A549 treated with ZK216348 at 1 μM for 4 hours (cell line): ENCODE data around the gene NELFE. TPM values are rescaled to one million over a fixed set of nuclear protein-coding genes. Genes with fewer than 3 reads are reported as not detected.

Experiments
- total RNA-seq: library from RNA; stranded (reverse); fragments of 200-300 nt; extraction: Qiagen RNA extraction; gene quantifications from 5 replicates; pipeline ENCODE4 v1.2.3, GENCODE V29; 2022; ENCODE audit warnings: low read depth

NELFE gene, protein sequence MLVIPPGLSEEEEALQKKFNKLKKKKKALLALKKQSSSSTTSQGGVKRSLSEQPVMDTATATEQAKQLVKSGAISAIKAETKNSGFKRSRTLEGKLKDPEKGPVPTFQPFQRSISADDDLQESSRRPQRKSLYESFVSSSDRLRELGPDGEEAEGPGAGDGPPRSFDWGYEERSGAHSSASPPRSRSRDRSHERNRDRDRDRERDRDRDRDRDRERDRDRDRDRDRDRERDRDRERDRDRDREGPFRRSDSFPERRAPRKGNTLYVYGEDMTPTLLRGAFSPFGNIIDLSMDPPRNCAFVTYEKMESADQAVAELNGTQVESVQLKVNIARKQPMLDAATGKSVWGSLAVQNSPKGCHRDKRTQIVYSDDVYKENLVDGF
- total RNA-seq: 75.5 to 91.9 TPM (median 81.9 TPM) in 5 replicates

DNA sequence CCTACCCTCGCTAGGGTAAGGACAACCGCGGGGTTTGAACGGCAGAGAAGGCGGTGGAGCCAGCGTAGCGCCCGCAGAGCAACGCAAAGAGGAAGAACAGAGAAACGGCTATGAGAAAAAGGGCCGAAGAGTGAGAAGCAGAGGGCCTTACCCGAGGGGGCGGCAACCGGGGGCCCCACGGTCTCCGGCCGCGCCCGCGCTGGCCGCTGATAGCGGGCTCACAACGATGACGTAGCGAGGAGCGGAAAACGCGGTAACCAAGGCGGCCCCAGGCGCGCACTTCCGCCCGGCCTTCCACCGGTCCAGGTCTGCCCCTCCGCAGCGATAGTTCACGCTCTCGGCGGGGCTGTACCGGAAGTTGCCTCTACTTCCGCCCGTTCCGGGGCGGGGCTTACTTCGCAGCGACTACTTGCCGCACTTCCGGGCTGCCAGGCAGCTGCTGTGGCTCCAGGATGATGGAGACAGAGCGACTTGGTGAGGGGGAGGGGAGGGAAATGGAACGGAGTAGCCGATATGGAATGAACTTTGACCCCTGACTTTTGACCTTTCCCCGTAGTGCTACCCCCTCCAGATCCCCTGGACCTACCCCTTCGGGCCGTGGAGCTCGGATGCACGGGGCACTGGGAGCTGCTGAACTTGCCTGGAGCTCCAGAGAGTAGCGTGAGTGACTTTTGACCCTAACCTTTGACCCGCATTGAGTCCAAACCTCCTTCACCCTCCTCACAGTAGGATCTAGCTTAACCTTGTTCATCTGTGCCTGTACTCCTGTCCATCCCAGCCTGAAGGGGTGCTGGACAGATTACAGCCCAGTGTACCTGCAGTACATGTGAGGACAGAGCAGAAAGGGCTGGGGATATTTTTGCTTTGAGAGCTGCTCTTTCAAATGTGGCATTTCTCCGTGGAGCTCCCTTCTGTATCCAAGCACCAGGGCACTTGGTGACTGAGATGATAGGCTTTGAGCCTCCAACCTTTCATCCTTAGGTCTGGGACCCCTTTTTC lies at the start of gene NELFE, which contains the start of gene SKIC2:
Gene NELFE, minus strand, starts transcription at position 231 of the 999 bp plus-strand sequence. CDS start 525 bp downstream, outside the sequence.
Gene SKIC2, plus strand, starts transcription at position 435 of the 999 bp plus-strand sequence. Its CDS starts 18 bp downstream, at position 453.

GRCh38 chr6:31981744-31982143 lies 23.0 kb upstream of the NELFE start, which contains the start of gene C4A:
Gene C4A, plus strand, starts transcription at chr6:31982057. Its CDS starts 51 bp downstream, at chr6:31982108.

GRCh38 chr6:31971993-31972708 lies 13.4 kb upstream of the NELFE start, which contains the start of gene DXO:
Gene DXO, minus strand, starts transcription at chr6:31972138. Its CDS starts 463 bp downstream, at chr6:31971675.

GRCh38 chr6:31945507-31946369 lies 13.0 kb downstream of the NELFE start, which contains the start of gene CFB:
Gene CFB, plus strand, starts transcription at chr6:31946095. Its CDS starts 127 bp downstream, at chr6:31946222.

DNA sequence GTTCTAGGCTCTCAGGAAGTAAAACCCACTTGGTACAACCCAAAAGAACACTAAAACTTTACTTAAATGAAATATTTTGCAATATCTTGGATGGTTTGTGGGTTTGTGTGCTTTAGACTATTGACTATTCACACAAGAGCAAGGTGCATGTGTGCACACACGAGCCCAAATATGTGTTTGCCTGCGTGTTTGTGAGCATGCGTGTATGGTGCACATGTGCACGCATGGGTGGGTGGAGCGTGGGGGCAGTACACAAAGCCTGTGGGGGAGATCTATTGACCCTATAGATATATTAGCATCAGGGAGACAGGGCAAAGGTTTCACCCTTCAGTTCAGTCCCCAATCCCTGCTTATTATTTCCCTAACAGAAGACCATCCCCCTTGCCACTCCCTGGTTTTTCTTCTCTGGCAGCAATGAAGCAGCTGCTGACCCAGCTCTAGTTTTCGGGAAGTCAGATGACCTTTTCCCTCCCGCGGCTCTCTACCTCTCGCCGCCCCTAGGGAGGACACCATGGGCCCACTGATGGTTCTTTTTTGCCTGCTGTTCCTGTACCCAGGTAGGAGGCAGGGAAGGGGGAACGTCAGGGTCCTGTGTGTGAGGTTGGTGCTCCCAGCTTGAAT lies 31.4 kb downstream of the NELFE start, which contains the start of gene C2:
Gene C2, plus strand, starts transcription at position 476 of the 621 bp plus-strand sequence. Its CDS starts 36 bp downstream, at position 512.

Other genes starting within 250 kb of the NELFE start
- gene LY6G6D, start 243.6 kb downstream of the NELFE start, total RNA-seq: not detected in 5 replicates
- 0.20 to 0.42 TPM (median 0.29 TPM) in 3 of 5 replicates, not detected in the others for gene LY6G6C, start 237.2 kb downstream of the NELFE start, total RNA-seq
- not detected in 5 replicates for gene MPIG6B, start 235.6 kb downstream of the NELFE start, total RNA-seq
- gene DDAH2, start 229.7 kb downstream of the NELFE start, total RNA-seq: 27.1 to 32.0 TPM (median 31.7 TPM) in 5 replicates
- 433 to 509 TPM (median 491 TPM) in 5 replicates for gene CLIC1, start 222.4 kb downstream of the NELFE start, total RNA-seq
- gene MSH5, start 219.0 kb downstream of the NELFE start, total RNA-seq: 13.3 to 18.7 TPM (median 13.6 TPM) in 5 replicates
- 3.7 to 5.9 TPM (median 4.9 TPM) in 5 replicates for gene SAPCD1, start 196.3 kb downstream of the NELFE start, total RNA-seq
- 0.53 to 2.7 TPM (median 1.1 TPM) in 5 replicates for gene VWA7, start 181.6 kb downstream of the NELFE start, total RNA-seq
- 43.4 to 61.7 TPM (median 60.4 TPM) in 5 replicates for gene VARS1, start 163.2 kb downstream of the NELFE start, total RNA-seq
- 52.1 to 67.9 TPM (median 59.7 TPM) in 5 replicates for gene LSM2, start 152.0 kb downstream of the NELFE start, total RNA-seq
- gene HSPA1L, start 143.7 kb downstream of the NELFE start, total RNA-seq: 1.4 to 2.2 TPM (median 1.9 TPM) in 5 replicates
- 129 to 401 TPM (median 295 TPM) in 5 replicates for gene HSPA1A, start 143.4 kb downstream of the NELFE start, total RNA-seq
- gene HSPA1B, start 131.2 kb downstream of the NELFE start, total RNA-seq: 78.0 to 284 TPM (median 227 TPM) in 5 replicates
- 20.9 to 35.3 TPM (median 29.4 TPM) in 5 replicates for gene NEU1, start 96.2 kb downstream of the NELFE start, total RNA-seq
- 0.18 to 0.50 TPM (median 0.29 TPM) in 3 of 5 replicates, not detected in the others for gene SLC44A4, start 80.0 kb downstream of the NELFE start, total RNA-seq
- gene EHMT2, start 61.3 kb downstream of the NELFE start, total RNA-seq: 17.2 to 32.6 TPM (median 30.9 TPM) in 5 replicates
- gene ZBTB12, start 56.9 kb downstream of the NELFE start, total RNA-seq: 2.0 to 5.0 TPM (median 4.5 TPM) in 5 replicates
- 0.33 to 0.47 TPM in 2 of 5 replicates, not detected in the others for gene C2, start 31.3 kb downstream of the NELFE start, total RNA-seq
- gene CFB, start 12.9 kb downstream of the NELFE start, total RNA-seq: 1.6 to 3.2 TPM (median 2.0 TPM) in 5 replicates
- gene SKIC2, start 204 bp upstream of the NELFE start, total RNA-seq: 15.8 to 30.9 TPM (median 25.7 TPM) in 5 replicates
- 10.6 to 14.3 TPM (median 12.1 TPM) in 5 replicates for gene DXO, start 13.2 kb upstream of the NELFE start, total RNA-seq
- 0.94 to 1.5 TPM (median 1.5 TPM) in 5 replicates for gene C4A, start 23.1 kb upstream of the NELFE start, total RNA-seq
- gene C4B, start 55.8 kb upstream of the NELFE start, total RNA-seq: 0.69 to 1.5 TPM (median 1.3 TPM) in 5 replicates
- not detected in 5 replicates for gene CYP21A2, start 79.4 kb upstream of the NELFE start, total RNA-seq
- gene TNXB, start 150.4 kb upstream of the NELFE start, total RNA-seq: 0.14 to 0.86 TPM (median 0.57 TPM) in 5 replicates
- gene ATF6B, start 169.3 kb upstream of the NELFE start, total RNA-seq: 21.0 to 37.0 TPM (median 35.3 TPM) in 5 replicates
- 6.0 to 8.2 TPM (median 6.7 TPM) in 5 replicates for gene FKBPL, start 171.3 kb upstream of the NELFE start, total RNA-seq
- 0.47 to 0.95 TPM (median 0.68 TPM) in 5 replicates for gene PRRT1, start 193.0 kb upstream of the NELFE start, total RNA-seq
- gene PPT2, start 195.2 kb upstream of the NELFE start, total RNA-seq: 6.1 to 9.5 TPM (median 8.4 TPM) in 5 replicates
- 1.3 to 1.9 TPM (median 1.7 TPM) in 5 replicates for gene EGFL8, start 205.6 kb upstream of the NELFE start, total RNA-seq
- gene AGPAT1, start 217.1 kb upstream of the NELFE start, total RNA-seq: 29.1 to 41.4 TPM (median 40.8 TPM) in 5 replicates
- gene RNF5, start 219.4 kb upstream of the NELFE start, total RNA-seq: 32.5 to 48.7 TPM (median 45.6 TPM) in 5 replicates
- gene AGER, start 225.3 kb upstream of the NELFE start, total RNA-seq: 1.5 to 3.1 TPM (median 2.6 TPM) in 5 replicates
- 13.2 to 19.5 TPM (median 17.7 TPM) in 5 replicates for gene PBX2, start 231.2 kb upstream of the NELFE start, total RNA-seq
- gene GPSM3, start 233.7 kb upstream of the NELFE start, total RNA-seq: 0.16 to 0.88 TPM (median 0.40 TPM) in 5 replicates